KOPT-K1 (cell line): ENCODE measurements around the gene IFNA7.
A peak's percentile ranks its signal among the peaks of the same experiment; 100 is the strongest.
"Not testable (repeated sequence)": the region's sequence is repeated elsewhere in the genome, so short reads cannot be mapped to it uniquely, and the experiment has no call there.

Experiments used
- H3K27ac ChIP-seq: fragments of 200-600 bp; sonication (generic); 2 replicates; pipeline ENCODE4 v1.5.1; 2016; ENCODE audit warnings: antibody characterized with exemption, mild to moderate bottlenecking, low read depth, low read length; ENCODE audit not compliant: poor library complexity, severe bottlenecking
- H3K36me3 ChIP-seq: fragments of 200-600 bp; sonication (generic); 2 replicates; pipeline ENCODE4 v1.5.1; 2017; ENCODE audit warnings: antibody characterized with exemption, mild to moderate bottlenecking, low read length, moderate library complexity; ENCODE audit not compliant: insufficient read depth
- H3K9me3 ChIP-seq: fragments of 200-600 bp; sonication (generic); 2 replicates; pipeline ENCODE4 v1.5.1; 2017; ENCODE audit warnings: antibody characterized with exemption, low read length, mild to moderate bottlenecking; ENCODE audit not compliant: insufficient read depth, poor library complexity, severe bottlenecking

Gene IFNA7

DNA sequence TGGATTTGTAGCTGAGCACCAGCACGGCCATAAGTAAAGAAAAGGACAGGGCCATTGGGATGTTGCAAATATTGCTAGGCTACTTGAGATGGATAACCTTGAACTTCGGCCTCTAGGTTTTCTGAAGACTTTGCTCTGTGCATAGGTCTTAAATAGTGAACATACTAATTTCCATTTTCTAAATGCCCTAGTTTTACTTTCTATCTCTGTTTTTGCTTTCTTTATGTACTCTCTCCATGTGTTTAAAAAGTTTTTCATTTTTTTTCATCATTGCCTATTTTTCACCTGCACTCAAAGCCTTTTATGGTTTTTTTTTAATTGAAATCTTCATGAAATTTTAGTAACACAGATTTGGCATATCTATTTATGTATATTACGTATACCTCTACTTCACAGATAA, 5.0 kb upstream of the IFNA7 start, which contains the start of gene IFNA10:
Gene IFNA10 (minus strand): TSS at position 101 of the 400 bp plus-strand sequence. CDS start 46 bp downstream, at position 55.
- not testable (repeated sequence) for H3K27ac ChIP-seq, H3K9me3 ChIP-seq, H3K36me3 ChIP-seq

DNA sequence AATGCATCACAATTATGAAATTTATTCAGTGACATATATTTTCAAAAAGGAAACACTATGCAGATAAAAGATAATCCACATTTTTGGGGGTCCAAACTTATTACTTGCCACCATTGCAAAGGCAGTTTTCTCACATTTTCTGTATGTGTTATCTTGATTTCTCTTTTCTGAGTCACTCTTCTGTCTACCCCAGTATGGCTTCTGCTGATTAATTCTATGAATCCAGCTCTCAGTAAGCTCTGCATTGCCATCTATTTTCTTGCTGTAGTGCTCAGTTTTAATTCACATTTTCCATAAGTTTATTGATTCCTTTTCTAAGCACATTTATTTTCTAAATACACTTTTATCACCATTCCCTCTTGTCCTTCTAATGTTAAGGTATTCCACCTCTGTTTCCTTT, 3.2 kb upstream of the IFNA7 start:
- no peak overlapping the region for H3K27ac ChIP-seq
- H3K9me3 ChIP-seq: peaks cover 6% of the 10 kb centered on the region
- no peaks in the 10 kb centered on the region for H3K36me3 ChIP-seq

DNA sequence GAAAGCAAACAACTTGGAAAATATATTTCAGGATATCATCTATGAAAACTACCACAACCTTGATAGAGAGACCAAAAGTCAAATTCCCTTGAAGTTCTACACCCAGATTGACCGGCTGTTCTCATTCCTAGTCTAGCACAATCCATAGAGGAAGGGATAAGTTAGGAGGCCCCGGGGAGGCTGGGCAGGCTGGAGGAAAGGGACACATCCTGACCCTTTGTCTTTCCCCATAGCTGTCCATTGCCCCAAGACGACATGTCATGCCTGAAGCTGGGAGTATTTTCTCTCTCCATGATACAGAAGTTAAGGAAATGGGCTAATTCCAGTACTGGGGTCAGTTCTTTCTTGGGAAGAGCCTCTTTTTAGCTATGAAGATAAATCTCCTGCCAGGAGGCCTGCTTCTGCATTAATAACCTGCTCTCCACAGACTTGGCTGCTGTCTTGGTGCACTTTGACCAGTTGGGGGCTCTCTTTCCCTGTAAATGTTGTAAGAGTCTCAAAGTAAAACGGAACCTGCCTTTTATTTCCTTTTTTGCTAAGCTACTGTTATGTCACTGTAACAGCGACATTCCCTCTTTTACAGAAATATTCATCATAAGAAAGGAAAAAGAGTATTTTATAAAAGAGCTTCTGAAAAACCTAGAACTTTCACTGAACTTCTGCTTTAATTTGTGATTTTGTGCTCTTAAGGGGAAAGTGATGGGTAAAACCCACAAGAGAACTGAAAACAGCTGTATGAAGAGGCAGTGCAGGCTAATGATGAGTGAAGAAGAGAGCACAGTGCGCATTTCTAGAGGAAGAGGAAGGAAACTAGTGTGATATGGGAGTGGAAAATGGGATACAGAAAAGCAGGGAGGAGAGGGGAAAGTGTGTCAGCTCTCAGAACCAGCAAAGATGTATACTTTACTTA, 6.9 kb downstream of the IFNA7 start:
- H3K27ac ChIP-seq, H3K9me3 ChIP-seq, H3K36me3 ChIP-seq: not testable (repeated sequence)

DNA sequence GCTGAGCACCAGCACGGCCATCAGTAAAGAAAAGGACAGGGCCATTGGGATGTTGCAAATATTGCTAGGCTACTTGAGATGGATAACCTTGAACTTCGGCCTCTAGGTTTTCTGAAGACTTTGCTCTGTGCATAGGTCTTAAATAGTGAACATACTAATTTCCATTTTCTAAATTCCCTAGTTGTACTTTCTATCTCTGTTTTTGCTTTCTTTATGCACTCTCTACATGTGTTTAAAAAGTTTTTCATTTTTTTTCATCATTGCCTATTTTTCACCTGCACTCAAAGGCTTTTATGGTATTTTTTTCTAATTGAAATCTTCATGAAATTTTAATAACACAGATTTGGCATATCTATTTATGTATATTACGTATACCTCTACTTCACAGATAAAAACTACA, 14.5 kb downstream of the IFNA7 start, which contains the start of gene IFNA4:
Gene IFNA4 (minus strand): TSS at position 101 of the 400 bp plus-strand sequence. CDS start 56 bp downstream, at position 45.
- not testable (repeated sequence) for H3K27ac ChIP-seq, H3K9me3 ChIP-seq, H3K36me3 ChIP-seq

DNA sequence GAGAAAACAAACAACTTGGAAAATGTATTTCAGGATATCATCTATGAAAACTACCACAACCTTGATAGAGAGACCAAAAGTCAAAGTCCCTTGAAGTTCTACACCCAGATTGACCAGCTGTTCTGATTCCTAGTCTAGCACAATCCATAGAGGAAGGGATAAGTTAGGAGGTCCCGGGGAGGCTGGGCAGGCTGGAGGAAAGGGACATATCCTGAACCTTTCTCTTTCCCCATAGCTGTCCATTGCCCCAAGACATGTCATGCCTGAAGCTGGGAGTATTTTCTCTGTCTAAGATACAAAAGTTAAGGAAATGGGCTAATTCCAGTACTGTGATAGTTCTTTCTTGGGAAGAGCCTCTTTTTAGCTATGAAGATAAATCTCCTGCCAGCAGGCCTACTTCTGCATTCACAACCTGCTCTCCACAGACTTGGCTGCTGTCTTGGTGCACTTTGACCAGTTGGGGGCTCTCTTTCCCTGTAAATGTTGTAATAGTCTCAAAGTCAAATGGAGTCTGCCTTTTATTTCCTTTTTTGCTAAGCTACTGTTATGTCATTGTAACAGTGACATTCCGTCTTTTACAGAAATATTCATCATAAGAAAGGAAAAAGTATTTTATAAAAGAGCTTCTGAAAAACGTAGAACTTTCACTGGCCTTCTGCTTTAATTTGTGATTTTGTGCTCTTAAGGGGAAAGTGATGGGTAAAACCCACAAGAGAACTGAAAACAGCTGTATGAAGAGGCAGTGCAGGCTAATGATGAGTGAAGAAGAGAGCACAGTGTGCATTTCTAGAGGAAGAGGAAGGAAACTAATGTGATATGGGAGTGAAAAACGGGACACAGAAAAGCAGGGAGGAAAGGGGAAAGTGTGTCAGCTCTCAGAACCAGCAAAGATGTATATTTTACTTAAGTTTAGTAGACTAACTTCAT, 18.9 kb downstream of the IFNA7 start:
- not testable (repeated sequence) for H3K27ac ChIP-seq, H3K9me3 ChIP-seq, H3K36me3 ChIP-seq

DNA sequence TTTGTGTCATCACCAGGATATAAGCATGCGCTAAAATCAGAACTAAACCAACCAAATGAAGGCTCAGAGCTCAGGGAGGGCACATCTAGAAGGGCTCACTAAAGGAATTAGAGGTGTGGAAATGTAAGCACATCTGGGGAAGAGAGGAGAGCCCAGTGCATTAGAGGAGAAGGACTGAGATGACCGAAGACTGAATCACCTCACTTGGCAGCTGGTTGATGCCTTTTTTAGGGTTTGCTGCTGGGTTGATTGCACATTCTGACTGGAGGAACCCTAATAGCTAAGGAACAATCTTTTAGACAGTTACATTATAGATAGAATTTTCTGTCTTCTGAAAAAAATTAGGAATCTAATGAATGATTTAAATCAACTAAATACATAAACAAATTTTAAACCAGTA, 27.3 kb downstream of the IFNA7 start:
- no peaks in the 10 kb centered on the region for H3K36me3 ChIP-seq
- H3K27ac ChIP-seq: no peak overlapping the region
- H3K9me3 ChIP-seq: no peaks in the 10 kb centered on the region

DNA sequence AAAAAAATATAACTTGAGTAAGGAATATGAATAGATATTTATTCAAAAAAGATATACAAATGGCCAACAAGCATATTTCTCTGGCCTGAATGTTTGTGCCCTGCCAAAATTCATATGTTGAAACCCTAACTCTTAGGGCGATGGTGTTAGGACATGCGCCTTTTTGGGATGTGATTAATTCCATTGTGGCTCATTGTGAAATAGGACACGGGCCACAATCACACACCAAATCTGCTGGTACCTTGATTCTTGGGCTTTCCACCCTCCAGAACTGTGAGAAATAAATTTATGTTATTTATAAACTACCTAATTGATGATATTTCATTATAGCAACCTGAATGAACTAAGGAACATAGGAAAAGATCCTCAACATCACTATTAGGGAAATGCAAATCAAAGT, 29.8 kb downstream of the IFNA7 start:
- H3K27ac ChIP-seq: no peak overlapping the region
- H3K36me3 ChIP-seq: no peaks in the 10 kb centered on the region
- no peaks in the 10 kb centered on the region for H3K9me3 ChIP-seq

DNA sequence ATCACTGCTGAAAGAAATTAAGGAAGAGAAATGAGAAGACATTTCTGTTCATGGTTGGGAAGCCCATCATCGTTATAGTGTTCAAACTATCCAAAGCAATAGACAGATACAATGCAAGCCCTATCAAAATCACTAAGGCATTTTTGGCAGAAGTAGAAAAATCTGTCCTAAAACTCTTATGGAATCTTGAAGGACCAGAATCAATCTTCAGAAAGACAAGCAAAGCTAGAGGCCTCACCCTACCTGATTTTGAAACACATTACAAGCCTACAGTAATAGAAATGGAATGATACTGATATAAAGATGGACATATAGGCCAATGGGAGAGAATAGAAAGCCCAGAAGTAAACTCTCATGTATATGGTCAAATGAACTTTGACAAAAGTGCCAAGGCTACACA, 30.7 kb downstream of the IFNA7 start:
- Histone ChIP-seq H3K9me3 (no peaks in the 10 kb centered on the region), H3K36me3 (no peaks in the 10 kb centered on the region), H3K27ac (no peak overlapping the region)

DNA sequence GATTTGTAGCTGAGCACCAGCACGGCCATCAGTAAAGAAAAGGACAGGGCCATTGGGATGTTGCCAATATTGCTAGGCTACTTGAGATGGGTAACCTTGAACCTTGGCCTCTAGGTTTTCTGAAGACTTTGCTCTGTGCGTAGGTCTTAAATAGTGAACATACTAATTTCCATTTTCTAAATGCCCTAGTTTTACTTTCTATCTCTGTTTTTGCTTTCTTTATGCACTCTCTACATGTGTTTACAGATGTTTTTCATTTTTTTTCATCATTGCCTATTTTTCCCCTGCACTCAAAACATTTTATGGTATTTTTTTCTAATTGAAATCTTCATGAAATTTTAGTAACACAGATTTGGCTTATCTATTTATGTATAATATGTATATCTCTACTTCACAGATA, 35.4 kb downstream of the IFNA7 start, which contains the start of gene IFNA21:
Gene IFNA21 (minus strand): TSS at position 101 of the 400 bp plus-strand sequence. CDS start 48 bp downstream, at position 53.
- not testable (repeated sequence) for H3K9me3 ChIP-seq, H3K36me3 ChIP-seq, H3K27ac ChIP-seq

DNA sequence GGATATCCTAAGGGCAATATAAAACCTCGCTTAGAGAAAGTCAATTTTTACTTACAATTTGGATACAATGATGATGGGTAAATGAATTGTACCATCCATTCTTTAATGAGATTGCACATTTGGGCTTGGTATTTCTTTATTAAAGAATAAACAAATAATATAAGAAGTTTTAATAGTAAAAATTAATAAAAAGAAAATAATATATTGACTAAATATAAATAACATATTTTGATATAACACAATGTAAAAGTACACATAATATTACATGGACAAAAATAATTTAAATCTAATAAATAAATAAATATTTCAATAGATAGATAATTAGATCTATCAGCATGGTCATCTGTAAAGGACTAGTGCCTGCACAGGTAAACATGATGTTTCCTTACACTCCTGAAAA, 36.5 kb downstream of the IFNA7 start:
- H3K9me3 ChIP-seq: no peaks in the 10 kb centered on the region

DNA sequence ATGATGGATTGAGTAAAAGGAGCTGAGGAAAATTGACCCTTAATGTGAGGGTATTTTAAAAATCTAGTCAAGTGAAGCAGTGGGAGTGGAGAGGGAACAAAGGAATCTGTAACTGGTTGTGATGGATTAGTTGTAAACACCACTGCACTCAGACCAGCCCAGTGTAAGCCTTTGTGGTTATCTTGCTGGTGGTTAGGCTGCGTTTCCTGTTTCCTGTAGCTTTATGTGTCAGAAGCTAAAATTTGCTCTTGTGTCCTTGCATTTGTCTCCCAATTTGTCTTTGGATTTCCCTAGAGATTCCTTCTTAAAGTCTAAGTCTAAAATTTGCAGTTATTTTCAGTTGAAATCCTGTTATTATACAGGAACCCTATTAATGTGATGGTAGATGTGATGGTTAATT, 41.8 kb downstream of the IFNA7 start:
- no peaks in the 10 kb centered on the region for H3K36me3 ChIP-seq
- peak overlapping the region; percentile 15 for H3K27ac ChIP-seq
- peaks cover 7% of the 10 kb centered on the region for H3K9me3 ChIP-seq

More for the DNA sequence above, 36.5 kb downstream of the IFNA7 start:
- Histone ChIP-seq H3K27ac (no peak overlapping the region), H3K36me3 (no peaks in the 10 kb centered on the region)

DNA sequence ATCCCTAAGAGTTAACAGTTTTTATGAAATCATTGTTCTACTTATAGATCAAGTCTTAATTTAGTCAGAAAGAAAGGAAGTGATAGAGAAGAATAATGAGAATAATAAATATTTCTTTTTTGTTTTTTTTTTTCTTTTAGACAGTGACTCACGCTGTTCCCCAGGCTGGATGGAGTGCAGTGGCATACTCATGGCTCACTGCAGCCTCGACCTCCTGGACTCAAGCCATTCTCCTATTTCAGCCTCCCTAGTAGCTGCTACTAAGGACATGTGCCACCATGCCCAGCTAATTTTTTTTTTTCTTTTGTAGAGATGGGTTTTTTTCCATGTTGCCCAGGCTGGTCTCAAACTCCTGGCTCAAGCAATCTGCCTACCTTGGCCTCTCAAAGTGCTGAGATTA, 46.5 kb downstream of the IFNA7 start:
- Histone ChIP-seq H3K27ac (no peak overlapping the region), H3K36me3 (no peaks in the 10 kb centered on the region)

DNA sequence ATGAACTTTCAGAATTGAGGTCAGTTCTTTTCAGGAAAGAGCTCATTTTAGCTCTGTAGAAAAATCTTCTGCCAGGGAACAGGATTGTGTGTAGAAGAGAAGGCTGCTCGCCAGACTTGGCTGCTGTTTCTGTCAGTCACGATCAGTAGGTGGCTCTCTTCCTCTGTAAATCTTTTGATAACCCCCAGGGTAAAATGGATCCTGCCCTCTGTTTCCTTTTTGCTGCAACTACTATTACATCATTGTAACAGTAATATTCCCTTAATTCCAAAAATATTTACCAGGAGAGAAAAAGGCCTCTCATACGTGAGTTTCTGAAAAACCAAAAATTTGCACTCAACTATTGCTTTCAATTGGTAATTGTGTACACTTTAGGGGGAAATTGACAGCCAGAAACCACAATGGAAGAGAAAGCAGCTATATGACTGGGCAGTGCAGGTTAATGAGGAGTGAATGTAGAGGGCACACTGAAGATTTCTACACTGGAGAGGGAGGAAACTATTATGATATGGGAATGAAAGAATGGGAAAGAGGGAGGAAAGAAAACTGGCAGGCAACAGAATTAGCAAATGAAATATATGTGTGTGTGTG, 47.9 kb downstream of the IFNA7 start:
- no peaks in the 10 kb centered on the region for H3K36me3 ChIP-seq
- peaks cover 7% of the 10 kb centered on the region for H3K9me3 ChIP-seq
- H3K27ac ChIP-seq: no peak overlapping the region

More for the DNA sequence above, 46.5 kb downstream of the IFNA7 start:
- peaks cover 7% of the 10 kb centered on the region for H3K9me3 ChIP-seq

DNA sequence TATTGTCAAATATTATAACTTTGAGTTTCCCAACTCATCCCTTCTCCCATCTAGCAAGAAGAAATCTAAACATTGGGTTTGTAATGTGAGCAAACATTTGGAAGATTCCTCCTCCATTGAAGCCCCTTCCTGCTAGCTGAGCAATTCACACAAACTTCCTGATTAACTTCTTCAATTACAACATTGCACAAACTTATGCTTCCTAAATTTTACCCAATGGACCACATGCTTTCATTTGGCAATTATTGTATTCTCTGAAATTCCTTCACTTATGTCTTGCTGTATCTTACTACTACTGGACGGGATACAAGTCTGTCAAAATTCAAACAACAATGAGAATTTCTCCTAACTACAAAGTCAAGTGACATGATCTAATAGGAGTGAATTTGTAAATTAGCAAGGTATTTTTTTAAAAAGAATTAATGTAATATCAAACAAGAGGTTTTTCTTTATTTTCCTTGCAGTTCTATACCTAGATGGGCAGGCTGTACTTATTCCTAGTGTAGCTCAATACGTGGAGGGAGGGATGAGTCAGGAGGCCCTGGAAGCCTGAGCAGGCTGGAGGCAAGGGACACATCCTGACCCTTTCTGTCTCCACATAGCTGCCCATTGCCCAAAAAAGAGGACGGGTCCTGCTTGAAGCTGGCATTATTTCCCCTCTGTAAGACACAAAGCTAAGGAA, 48.5 kb downstream of the IFNA7 start:
- H3K27ac ChIP-seq: no peak overlapping the region
- H3K9me3 ChIP-seq: peaks cover 12% of the 10 kb centered on the region
- H3K36me3 ChIP-seq: no peaks in the 10 kb centered on the region
